VCaP (cell line): ENCODE results near the gene CFAP65.

Source experiments
- H3K27ac ChIP-seq: fragments of 450-650 bp; 2 replicates; pipeline ENCODE4 v1.5.1; 2017
- CTCF ChIP-seq: fragments of 450-650 bp; conservative IDR thresholded peaks from 2 replicates; pipeline ENCODE4 v1.5.1; 2017; ENCODE audit warnings: mild to moderate bottlenecking, moderate library complexity

Gene CFAP65

DNA sequence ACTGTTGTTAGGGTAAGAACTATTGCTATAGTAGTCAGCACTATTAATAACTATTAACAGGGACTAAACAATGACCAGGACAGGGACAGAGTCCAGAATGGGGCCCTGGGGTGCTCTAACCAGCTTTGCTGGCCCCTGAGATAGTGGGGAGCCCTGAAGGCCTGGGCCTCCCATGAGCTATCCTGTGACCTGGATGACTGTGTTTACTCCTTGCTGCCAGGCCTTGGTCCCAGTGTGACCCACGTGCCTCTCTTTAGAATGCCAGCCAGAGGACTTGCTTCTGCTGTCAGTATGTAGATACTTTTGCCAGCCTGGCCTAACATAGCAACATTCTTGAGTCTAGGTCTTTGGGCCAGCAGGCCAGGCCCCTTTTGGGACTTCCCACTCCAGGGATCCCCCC is 70.4 kb downstream of the CFAP65 start:
- TF ChIP-seq CTCF: no peak
- peak overlapping the region; percentile 14; the same call in 1 of the 2 replicates for H3K27ac ChIP-seq

GRCh38 chr2:218964041-218964771 is 77.1 kb downstream of the CFAP65 start:
- peak overlapping the region; percentile 58; the same call in 1 of the 2 replicates for H3K27ac ChIP-seq
- TF ChIP-seq CTCF: no peak

- peak overlapping the region; percentile 58; the same call in 1 of the 2 replicates for H3K27ac ChIP-seq
- TF ChIP-seq CTCF: no peak
Observed at GRCh38 chr2:218963601-218964000, 77.7 kb downstream of the CFAP65 start.

DNA sequence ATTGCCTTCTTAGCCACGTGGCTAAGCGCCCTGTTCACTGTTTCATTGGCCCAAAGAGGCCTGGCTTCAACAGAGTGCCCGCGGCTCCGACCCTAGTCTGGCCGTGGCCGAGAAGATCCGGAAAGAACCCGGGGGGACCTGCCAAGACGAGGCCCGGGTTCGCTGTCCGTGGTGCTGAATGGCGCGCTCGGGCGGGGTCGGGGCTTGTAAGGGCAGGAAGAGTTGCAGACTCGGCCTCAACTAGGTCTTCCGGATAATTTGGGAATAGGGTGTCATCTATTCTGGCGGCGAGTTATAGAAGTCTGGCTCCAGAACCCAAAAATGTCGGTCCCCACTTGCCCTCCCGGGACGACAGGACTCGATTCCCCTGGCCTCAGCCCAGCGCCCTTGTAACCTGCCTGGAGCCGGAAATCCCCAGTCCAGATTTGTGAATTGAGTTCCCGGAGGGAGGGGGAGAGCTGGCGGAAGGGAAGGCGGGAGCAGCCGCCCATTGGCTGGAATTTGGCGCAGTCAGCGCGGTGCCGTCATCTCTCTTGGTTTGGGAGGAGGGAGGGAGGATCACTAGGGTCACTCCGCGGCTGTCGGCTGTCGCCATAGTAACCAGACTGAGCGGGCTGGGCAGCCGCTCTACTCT is 78.3 kb downstream of the CFAP65 start:
- H3K27ac ChIP-seq: peak overlapping the region; percentile 58; the same call in 1 of the 2 replicates
- no peak for TF ChIP-seq CTCF

DNA sequence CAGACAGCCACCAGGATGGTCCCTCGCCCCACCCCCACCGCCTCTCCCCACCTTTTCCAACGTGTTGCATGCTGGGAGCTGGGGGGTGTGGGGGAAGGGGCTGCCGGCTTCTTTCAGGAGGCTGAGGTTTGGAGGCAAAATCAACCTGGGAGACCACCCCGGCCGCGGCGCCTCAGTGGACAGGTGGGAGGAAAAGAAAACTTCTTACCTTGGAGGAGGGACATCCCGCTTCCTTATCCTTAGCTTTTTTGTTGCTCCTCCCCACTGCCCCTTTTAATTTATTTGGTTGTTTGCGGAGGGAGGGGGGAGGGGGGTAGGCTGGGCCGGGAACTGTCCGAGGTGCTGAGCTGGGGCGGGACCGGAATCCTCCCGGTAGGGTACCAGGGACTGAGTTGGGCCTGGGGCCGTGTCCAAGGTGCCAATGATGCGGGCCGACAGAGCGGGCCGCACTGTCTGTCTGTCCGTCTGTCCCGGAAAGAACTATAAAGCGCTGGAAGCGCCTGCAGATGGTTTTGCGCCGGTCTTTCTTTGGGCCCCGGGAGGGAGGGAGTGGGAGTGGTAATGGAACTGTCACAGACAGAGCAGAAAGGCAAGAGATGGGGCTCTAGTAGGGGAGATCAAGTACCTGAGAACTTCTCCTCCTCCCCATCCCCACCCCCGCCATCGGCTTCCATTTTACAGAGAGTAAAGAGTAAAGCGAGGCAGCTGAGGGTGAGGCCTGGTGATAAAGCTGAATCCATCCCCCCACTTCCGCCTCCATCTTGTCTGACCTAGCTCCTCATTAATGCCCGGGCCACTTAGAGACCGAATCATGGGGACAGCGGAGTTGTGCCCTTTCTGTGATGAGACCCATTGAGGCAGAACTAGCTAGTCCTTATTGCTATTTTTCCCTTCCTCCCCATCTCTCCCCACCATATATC is 79.4 kb downstream of the CFAP65 start:
- H3K27ac ChIP-seq: no peak overlapping the region
- TF ChIP-seq CTCF: no peak

DNA sequence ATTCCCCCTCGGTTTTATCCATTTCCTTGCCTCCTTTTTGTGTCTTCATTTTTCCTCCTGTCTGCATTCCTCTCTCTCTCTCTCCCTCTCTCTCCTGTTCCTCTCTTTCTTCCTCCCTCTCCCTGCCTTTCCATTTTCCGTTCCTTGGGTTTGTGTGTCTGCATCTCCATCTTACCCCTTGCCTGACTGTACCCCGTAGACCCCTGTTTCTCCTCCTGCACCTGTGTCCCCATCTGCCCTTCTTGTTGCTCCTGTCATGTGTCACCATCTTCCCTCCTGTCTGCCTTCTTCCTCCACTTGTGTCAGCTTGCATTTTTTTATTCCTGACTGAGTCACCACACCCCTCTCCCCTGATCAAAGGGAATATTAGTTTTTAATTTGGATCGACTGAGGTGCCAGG is 80.1 kb downstream of the CFAP65 start:
- TF ChIP-seq CTCF: no peak
- no peak overlapping the region; the same call in 1 of the 2 replicates for H3K27ac ChIP-seq
